GM12872 (cell line): ENCODE data around the gene MMP20.

Source experiments
- CTCF ChIP-seq: IDR thresholded peaks from 3 replicates; pipeline ENCODE4 v1.5.1; 2011; ENCODE audit warnings: low read depth, mild to moderate bottlenecking, low read length, moderate library complexity; ENCODE audit not compliant: insufficient read depth

The MMP20 gene

GRCh38 chr11:102552447-102553194 lies 72.5 kb downstream of the MMP20 start:
- no peak for TF ChIP-seq CTCF

GRCh38 chr11:102552020-102552419 lies 73.1 kb downstream of the MMP20 start:
- TF ChIP-seq CTCF, result no peak

- TF ChIP-seq CTCF, result no peak
These were observed 73.9 kb downstream of the MMP20 start for GRCh38 chr11:102551169-102551781.

GRCh38 chr11:102546923-102547471 lies 78.1 kb downstream of the MMP20 start:
- TF ChIP-seq CTCF, result no peak

GRCh38 chr11:102546427-102546826 lies 78.7 kb downstream of the MMP20 start:
- TF ChIP-seq CTCF, result no peak

GRCh38 chr11:102545701-102546100 lies 79.4 kb downstream of the MMP20 start:
- TF ChIP-seq CTCF, result no peak

- TF ChIP-seq CTCF, result no peak
These were observed 80.5 kb downstream of the MMP20 start for GRCh38 chr11:102544594-102544993.
